ENCODE results near the gene DENND2D.

DENND2D gene

DNA sequence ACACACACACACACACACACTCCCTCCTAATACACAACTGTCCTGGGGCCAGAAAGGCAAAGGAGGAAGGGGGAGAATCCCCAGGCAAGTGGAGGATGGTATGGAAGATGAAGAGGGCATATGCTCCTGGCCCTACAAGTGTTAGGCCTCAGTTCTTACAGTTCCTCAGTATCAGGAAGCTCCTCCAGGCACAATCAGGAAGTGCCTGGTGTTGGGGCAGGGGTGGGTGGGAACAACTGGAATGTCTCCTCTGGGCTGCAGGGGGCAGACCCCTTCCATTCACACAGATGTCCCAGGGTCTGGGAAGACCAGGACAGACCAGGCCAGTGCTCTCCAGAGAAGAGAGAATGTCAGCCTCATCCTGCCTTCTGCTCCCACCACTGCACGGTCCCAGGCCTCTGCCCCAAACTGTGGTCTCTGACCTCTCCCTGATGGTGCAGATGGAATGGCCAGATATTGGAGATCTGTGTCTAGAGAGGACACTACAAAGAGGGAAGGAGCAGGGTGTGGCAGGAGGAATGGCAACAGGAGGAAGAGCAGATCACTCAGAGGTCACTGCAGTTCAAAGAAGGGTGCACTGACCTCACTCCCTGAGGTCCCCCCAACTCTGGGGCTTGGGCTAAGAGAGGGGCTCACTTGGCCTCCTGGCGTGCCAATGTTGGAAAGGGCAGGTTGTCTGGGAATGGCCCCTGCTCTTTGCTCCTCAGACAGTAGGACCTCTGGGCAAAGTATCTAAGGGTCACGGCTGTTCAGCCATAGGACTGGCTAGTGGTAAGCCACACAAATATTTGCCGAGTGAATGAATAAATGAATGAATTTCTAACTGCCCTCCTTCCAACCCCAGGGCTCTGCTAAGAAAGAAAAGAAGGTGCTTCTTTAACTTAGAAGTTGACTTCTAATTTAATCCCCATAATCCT lies 2.5 kb upstream of the DENND2D start:
- Histone ChIP-seq H3K9me3 (ENCODE audit: control insufficient read depth, insufficient read depth, low read length) (no peaks in the 10 kb centered on the region), H3K36me3 (ENCODE audit: insufficient read depth, low read length) (no peaks in the 10 kb centered on the region), H3K9ac (ENCODE audit: low read depth, low read length) (no peak overlapping the region; the same call in 1 of the 2 replicates), H3K4me1 (ENCODE audit: insufficient read depth, low read length) (no peaks in the 10 kb centered on the region)

DNA sequence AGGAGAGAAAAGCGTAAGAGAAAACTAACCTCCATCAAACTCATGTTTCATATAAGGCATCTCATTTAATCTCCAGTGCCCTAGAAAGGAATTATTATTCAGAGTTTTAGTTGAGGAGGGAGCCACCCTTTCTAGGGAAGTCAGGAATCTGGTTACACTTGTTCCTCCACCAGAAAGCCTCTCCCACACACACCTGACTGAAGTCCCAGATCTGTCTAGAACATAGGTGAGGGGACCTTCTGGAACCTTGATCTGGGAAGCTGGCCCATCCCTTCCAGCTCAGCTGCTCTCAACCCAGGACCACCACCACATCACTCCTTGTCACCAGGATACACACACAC lies 1.9 kb upstream of the DENND2D start:
- Histone ChIP-seq H3K36me3 (ENCODE audit: insufficient read depth, low read length) (no peaks in the 10 kb centered on the region), H3K9me3 (ENCODE audit: control insufficient read depth, insufficient read depth, low read length) (no peaks in the 10 kb centered on the region), H3K4me1 (ENCODE audit: insufficient read depth, low read length) (no peaks in the 10 kb centered on the region), H3K9ac (ENCODE audit: low read depth, low read length) (no peak overlapping the region)

DNA sequence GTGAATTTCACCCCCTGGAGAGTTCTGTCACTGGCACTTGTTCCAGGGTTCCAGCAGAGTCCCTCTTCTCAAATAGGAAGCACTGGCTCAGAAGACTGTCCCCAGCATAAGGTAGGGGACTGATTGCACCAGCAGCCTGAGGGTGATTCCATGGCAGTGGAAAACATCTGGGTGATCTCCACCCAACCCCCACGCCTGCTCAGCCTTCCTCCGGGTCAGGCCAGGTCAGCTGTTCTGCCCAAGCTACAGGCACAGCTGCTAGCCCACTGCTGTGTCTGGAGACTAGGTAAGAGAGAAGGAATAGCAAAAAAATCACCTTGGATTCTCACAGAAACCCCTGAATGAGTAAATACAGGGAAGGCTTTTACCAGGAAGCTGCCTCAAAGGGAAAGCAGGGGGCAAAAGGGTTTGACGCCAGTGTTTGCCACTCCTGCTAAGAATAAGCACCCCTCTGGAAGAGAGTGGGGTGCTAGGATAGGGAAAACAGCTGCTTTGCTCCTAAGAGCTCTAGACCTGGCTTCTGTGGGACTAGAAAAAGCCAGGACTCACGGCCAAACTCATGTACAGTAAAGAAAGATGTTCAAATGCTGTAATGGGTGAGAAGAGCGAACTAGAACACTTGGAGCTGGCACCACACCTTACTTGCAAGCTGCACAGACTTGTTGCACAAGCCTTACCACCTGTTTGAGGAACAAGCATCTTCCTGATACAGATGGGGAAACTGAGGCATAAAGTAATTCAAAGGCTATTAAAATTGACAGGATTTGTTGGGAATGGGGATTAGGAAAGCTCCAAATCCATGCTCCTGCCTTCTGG lies 1.0 kb upstream of the DENND2D start:
- Histone ChIP-seq H3K9me3 (ENCODE audit: control insufficient read depth, insufficient read depth, low read length) (no peaks in the 10 kb centered on the region), H3K9ac (ENCODE audit: low read depth, low read length) (no peak overlapping the region), H3K4me1 (ENCODE audit: insufficient read depth, low read length) (no peaks in the 10 kb centered on the region), H3K36me3 (ENCODE audit: insufficient read depth, low read length) (no peaks in the 10 kb centered on the region)

GRCh38 chr1:111200802-111201161 lies 336 bp upstream of the DENND2D start:
- Histone ChIP-seq H3K9ac (ENCODE audit: low read depth, low read length) (no peak overlapping the region), H3K9me3 (ENCODE audit: control insufficient read depth, insufficient read depth, low read length) (no peaks in the 10 kb centered on the region), H3K4me1 (ENCODE audit: insufficient read depth, low read length) (no peaks in the 10 kb centered on the region), H3K36me3 (ENCODE audit: insufficient read depth, low read length) (no peaks in the 10 kb centered on the region)

DNA sequence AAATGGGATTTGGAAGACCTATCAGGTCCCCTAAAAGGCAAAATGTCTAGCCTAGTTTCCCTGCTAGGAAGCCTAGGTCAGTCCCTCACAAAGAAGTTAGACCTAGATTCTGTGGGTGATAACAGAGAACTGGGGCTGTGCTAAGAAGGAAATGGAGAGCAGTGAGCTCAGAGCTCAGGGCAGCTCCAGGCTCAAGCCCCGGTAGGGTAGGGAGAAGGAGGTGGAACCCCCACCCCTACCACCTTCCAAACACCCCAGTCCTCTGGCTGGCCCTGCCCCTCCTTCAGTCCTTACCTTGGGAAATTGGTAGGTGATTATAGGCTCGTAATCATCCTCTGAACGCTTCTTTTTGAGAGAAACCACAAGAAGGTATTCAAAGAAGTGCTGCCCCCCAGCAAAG lies 1.1 kb downstream of the DENND2D start:
- no peaks in the 10 kb centered on the region for H3K4me1 ChIP-seq (ENCODE audit: insufficient read depth, low read length)
- H3K9ac ChIP-seq (ENCODE audit: low read depth, low read length), result no peak overlapping the region
- H3K36me3 ChIP-seq (ENCODE audit: insufficient read depth, low read length), result no peaks in the 10 kb centered on the region
- no peaks in the 10 kb centered on the region for H3K9me3 ChIP-seq (ENCODE audit: control insufficient read depth, insufficient read depth, low read length)

DNA sequence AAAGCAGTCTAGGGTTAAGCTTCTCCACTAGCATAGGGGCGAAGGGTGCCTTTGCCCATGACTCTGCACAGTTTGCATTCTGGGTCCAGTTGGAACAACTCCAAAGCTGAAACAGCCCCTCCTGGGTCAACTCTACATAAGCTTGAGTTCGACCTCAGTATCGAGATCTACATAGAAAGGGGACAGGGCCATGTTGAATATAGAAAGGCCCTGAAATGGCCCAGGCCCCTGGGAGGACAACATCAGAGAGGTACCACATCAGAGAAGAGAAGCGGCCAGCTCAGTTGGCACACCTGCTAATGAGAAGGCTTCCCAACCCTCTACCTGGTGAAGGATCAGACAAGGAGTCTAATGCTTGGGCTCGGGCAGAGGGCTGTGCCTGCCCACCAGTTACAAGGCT lies 1.6 kb downstream of the DENND2D start:
- Histone ChIP-seq H3K9ac (ENCODE audit: low read depth, low read length) (no peak overlapping the region), H3K9me3 (ENCODE audit: control insufficient read depth, insufficient read depth, low read length) (no peaks in the 10 kb centered on the region), H3K4me1 (ENCODE audit: insufficient read depth, low read length) (no peaks in the 10 kb centered on the region), H3K36me3 (ENCODE audit: insufficient read depth, low read length) (no peaks in the 10 kb centered on the region)

- H3K4me1 ChIP-seq (ENCODE audit: insufficient read depth, low read length), result no peaks in the 10 kb centered on the region; the same call in 1 of the 2 replicates
- no peaks in the 10 kb centered on the region for H3K9me3 ChIP-seq (ENCODE audit: control insufficient read depth, insufficient read depth, low read length)
- no peak overlapping the region for H3K9ac ChIP-seq (ENCODE audit: low read depth, low read length)
- H3K36me3 ChIP-seq (ENCODE audit: insufficient read depth, low read length), result no peaks in the 10 kb centered on the region
Measured at GRCh38 chr1:111197598-111198284, 2.7 kb downstream of the DENND2D start.

DNA sequence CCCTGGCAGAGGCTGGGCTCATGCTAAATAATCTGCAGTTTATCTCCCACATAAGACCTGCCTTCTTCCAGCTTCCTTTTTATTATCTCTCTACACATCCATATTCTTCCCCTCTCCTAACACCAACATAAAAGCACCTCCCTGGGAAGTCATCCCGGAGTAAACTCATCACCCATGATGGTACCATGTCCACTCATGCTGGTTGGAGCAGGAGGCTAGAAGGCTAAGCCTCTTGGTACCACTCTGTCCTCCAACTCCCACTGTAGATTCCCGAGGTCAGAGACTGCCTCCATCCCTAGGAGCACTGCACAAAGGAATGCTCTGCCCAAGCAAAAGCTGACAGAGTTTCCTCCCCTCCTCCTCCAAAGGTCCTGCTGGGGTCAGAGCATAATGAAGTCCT lies 4.2 kb downstream of the DENND2D start:
- Histone ChIP-seq H3K9me3 (ENCODE audit: control insufficient read depth, insufficient read depth, low read length) (no peaks in the 10 kb centered on the region), H3K9ac (ENCODE audit: low read depth, low read length) (no peak overlapping the region), H3K36me3 (ENCODE audit: insufficient read depth, low read length) (no peaks in the 10 kb centered on the region), H3K4me1 (ENCODE audit: insufficient read depth, low read length) (peaks cover 6% of the 10 kb centered on the region; the same call in 1 of the 2 replicates)

DNA sequence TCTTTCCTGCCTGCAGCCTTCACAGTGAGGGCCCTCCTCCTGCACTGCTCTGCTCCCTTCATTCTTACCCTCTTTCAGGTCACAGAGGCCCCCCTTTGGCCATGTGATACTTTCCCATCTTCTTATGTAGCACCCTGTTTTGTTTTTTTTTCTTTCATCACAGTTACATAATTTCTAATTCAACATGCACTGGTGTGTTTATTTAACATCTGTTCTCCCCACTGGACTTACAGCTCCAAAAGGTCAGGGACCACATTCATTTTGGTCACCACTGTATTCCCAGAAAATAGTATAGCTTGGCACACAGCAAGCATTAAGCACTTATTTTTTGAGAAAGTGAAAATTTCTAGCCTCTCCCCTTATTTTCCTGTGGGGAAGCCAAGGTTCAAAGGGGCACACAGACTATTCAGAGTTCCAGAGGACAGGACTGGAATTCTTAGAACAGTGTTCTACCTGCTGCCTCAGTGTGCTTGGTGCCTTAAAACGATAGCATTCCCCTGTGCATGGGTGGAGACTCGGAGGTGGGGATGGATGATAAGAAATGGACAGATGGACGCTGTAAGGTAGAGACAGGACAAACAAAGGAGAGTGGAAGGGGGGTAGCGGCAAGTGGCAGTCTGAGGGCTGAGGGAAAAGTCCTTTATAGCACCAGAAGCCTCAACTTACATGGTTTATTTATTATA lies 5.3 kb downstream of the DENND2D start:
- no peaks in the 10 kb centered on the region for H3K36me3 ChIP-seq (ENCODE audit: insufficient read depth, low read length)
- H3K9me3 ChIP-seq (ENCODE audit: control insufficient read depth, insufficient read depth, low read length), result no peaks in the 10 kb centered on the region
- no peak overlapping the region for H3K9ac ChIP-seq (ENCODE audit: low read depth, low read length)
- peaks cover 6% of the 10 kb centered on the region; the same call in 1 of the 2 replicates for H3K4me1 ChIP-seq (ENCODE audit: insufficient read depth, low read length)

GRCh38 chr1:111193712-111194480 lies 6.5 kb downstream of the DENND2D start:
- Histone ChIP-seq H3K9me3 (ENCODE audit: control insufficient read depth, insufficient read depth, low read length) (no peaks in the 10 kb centered on the region), H3K36me3 (ENCODE audit: insufficient read depth, low read length) (0 out of 2 replicates have a peak, but pooled peaks cover 3% of the 10 kb centered on the region), H3K9ac (ENCODE audit: low read depth, low read length) (no peak overlapping the region), H3K4me1 (ENCODE audit: insufficient read depth, low read length) (peaks cover 6% of the 10 kb centered on the region; the same call in 1 of the 2 replicates)

GRCh38 chr1:111192658-111193519 lies 7.6 kb downstream of the DENND2D start:
- Histone ChIP-seq H3K9ac (ENCODE audit: low read depth, low read length) (no peak overlapping the region), H3K36me3 (ENCODE audit: insufficient read depth, low read length) (0 out of 2 replicates have a peak, but pooled peaks cover 3% of the 10 kb centered on the region), H3K9me3 (ENCODE audit: control insufficient read depth, insufficient read depth, low read length) (no peaks in the 10 kb centered on the region), H3K4me1 (ENCODE audit: insufficient read depth, low read length) (peaks cover 6% of the 10 kb centered on the region; the same call in 1 of the 2 replicates)

DNA sequence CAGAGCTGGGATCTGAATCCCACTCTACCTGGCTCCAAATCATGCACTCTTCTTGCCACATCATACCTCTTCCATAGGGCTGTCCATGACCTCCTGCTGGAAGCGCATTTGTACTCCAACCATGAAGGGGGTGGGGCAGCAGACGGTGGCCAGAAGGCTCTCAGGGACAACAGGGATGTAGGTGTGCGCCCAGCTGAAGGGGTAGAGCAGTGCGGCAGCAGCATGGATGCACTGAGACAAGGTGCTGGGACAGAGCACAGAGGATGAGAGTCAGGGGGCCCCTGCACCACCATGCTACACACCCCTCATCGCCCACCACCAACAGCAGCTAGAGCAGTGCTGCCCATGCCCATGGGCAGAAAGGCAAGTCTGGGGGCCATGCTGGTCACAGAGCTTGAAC lies 8.4 kb downstream of the DENND2D start:
- H3K36me3 ChIP-seq (ENCODE audit: insufficient read depth, low read length), result peaks cover 10% of the 10 kb centered on the region; the same call in 1 of the 2 replicates
- peaks cover 6% of the 10 kb centered on the region; the same call in 1 of the 2 replicates for H3K4me1 ChIP-seq (ENCODE audit: insufficient read depth, low read length)
- H3K9ac ChIP-seq (ENCODE audit: low read depth, low read length), result no peak overlapping the region
- no peaks in the 10 kb centered on the region for H3K9me3 ChIP-seq (ENCODE audit: control insufficient read depth, insufficient read depth, low read length)
